OCI-LY1 (cell line): ENCODE measurements around the gene ZDHHC6.

Experiments used
- H2AFZ ChIP-seq: fragments of 200-600 bp; sonication (generic), shearing (Covaris generic); 2 replicates; pipeline ENCODE4 v1.6.0; 2014; ENCODE audit warnings: antibody characterized with exemption, mild to moderate bottlenecking, low read length
- H3F3A ChIP-seq: fragments of 200-600 bp; sonication (generic), shearing (Covaris generic); 2 replicates; pipeline ENCODE4 v1.6.0; 2014; ENCODE audit warnings: mild to moderate bottlenecking, antibody characterized with exemption, low read length, moderate library complexity; ENCODE audit not compliant: insufficient read depth
- H3K27ac ChIP-seq: fragments of 200-600 bp; sonication (generic); 2 replicates; pipeline ENCODE4 v1.5.1; 2014; ENCODE audit warnings: low read length, mixed run types, mild to moderate bottlenecking, low read depth; ENCODE audit not compliant: poor library complexity, severe bottlenecking
- H3K27me3 ChIP-seq: fragments of 200-600 bp; sonication (generic); 2 replicates; pipeline ENCODE4 v1.6.0; 2014; ENCODE audit warnings: antibody characterized with exemption, mild to moderate bottlenecking, low read length, moderate library complexity; ENCODE audit not compliant: insufficient read depth
- H3K36me3 ChIP-seq: fragments of 200-600 bp; sonication (generic); 2 replicates; pipeline ENCODE4 v1.6.1; 2014; ENCODE audit warnings: mild to moderate bottlenecking, antibody characterized with exemption, low read length, moderate library complexity, mixed read lengths; ENCODE audit not compliant: insufficient read depth
- H3K4me1 ChIP-seq: fragments of 200-600 bp; sonication (generic); 2 replicates; pipeline ENCODE4 v1.5.1; 2014; ENCODE audit warnings: mild to moderate bottlenecking, low read length, moderate library complexity; ENCODE audit not compliant: insufficient read depth, severe bottlenecking
- H3K4me2 ChIP-seq: fragments of 200-600 bp; sonication (generic), shearing (Covaris generic); 2 replicates; pipeline ENCODE4 v1.6.1; 2014; ENCODE audit warnings: low read length
- H3K4me3 ChIP-seq: fragments of 200-600 bp; sonication (generic); 2 replicates; pipeline ENCODE4 v1.5.1; 2014; ENCODE audit warnings: low read length, low read depth, mild to moderate bottlenecking, mixed read lengths; ENCODE audit not compliant: poor library complexity, severe bottlenecking
- H3K79me2 ChIP-seq: fragments of 200-600 bp; shearing (Covaris generic); 2 replicates; pipeline ENCODE4 v1.6.1; 2016; ENCODE audit warnings: mixed run types, low read length, mixed read lengths; ENCODE audit not compliant: insufficient read depth
- H3K9ac ChIP-seq: fragments of 200-600 bp; sonication (generic), shearing (Covaris generic); 2 replicates; pipeline ENCODE4 v1.6.1; 2014; ENCODE audit warnings: mild to moderate bottlenecking, low read length, mixed read lengths
- H3K9me2 ChIP-seq: fragments of 200-600 bp; sonication (generic), shearing (Covaris generic); 2 replicates; pipeline ENCODE4 v1.6.1; 2014; ENCODE audit warnings: low read depth, mild to moderate bottlenecking, low read length, mixed read lengths
- H3K9me3 ChIP-seq: fragments of 200-600 bp; shearing (Covaris generic); 2 replicates; pipeline ENCODE4 v1.6.1; 2014; ENCODE audit warnings: low read length, mixed read lengths
- H4K20me1 ChIP-seq: fragments of 200-600 bp; sonication (generic), shearing (Covaris generic); 2 replicates; pipeline ENCODE4 v1.6.0; 2016; ENCODE audit warnings: mild to moderate bottlenecking, low read length; ENCODE audit not compliant: insufficient read depth
- CTCF ChIP-seq: fragments of 200-600 bp; sonication (generic), shearing (Covaris generic); IDR thresholded peaks from 2 replicates; pipeline ENCODE4 v1.5.1; 2017; ENCODE audit warnings: mild to moderate bottlenecking, antibody characterized with exemption, low read length, moderate library complexity, mixed read lengths
- EZH2 ChIP-seq: fragments of 200-600 bp; sonication (generic), shearing (Covaris generic); IDR thresholded peaks from 2 replicates; pipeline ENCODE4 v1.8.0; 2017; ENCODE audit warnings: borderline replicate concordance, mixed run types, mild to moderate bottlenecking, antibody characterized with exemption, low read length, moderate library complexity, mixed read lengths

The ZDHHC6 gene

DNA sequence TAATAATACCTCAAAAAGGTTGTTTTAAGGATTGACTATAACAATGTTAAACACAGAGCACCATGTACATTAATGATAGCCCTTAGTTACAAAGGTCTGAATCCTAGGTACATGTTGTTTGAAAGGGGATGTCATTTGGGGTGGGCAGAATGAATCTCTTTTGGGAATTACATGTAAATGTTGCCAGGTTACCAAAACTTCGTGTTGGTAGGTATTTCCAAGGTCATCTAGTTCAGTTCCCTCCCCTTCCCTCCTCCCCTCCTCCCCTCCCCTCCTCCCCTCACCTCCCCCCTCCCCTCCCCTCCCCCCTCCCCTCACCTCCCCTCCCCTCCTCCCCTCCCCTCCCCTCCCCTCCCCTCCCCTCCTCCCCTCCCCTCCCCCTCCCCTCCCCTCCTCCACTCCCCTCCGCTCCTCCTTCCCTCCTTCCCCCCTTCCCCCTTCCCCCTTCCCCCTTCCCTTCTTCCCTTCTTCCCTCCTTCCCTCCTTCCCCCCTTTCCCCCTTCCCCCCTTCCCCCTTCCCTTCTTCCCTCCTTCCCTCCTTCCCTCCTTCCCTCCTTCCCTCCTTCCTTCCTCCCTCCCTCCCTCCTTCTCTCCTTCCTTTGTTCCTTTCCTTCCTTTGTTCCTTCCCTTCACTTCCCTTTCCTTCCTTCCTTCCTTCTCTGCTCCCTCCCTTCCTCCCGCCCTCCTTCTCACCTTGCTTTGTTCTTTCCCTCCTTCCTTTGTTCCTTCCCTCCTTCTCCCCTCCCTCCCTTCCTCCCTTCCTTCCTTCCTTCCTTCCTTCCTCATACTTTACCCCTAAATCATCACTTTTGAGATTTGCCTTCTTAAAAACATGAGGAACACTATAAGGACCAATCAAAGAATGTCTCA, 8.4 kb upstream of the ZDHHC6 start:
- peaks cover 5% of the 10 kb centered on the region; the same call in 1 of the 2 replicates for H3K79me2 ChIP-seq
- H3K27me3 ChIP-seq, result no peaks in the 10 kb centered on the region
- TF ChIP-seq EZH2 (no peak), CTCF (no peak)

GRCh38 chr10:112448888-112449287, 2.2 kb upstream of the ZDHHC6 start:
- Histone ChIP-seq H3K27ac (no peak overlapping the region), H3K9me3 (no peaks in the 10 kb centered on the region), H2AFZ (no peak overlapping the region), H3K4me2 (peak overlapping the region; percentile 72; the same call in 1 of the 2 replicates), H3K27me3 (no peaks in the 10 kb centered on the region), H3K9ac (no peak overlapping the region), H3K4me3 (no peak overlapping the region), H3F3A (no peaks in the 10 kb centered on the region; the same call in 1 of the 2 replicates), H3K4me1 (peaks cover 24% of the 10 kb centered on the region), H3K79me2 (peaks cover 40% of the 10 kb centered on the region), H4K20me1 (no peaks in the 10 kb centered on the region), H3K36me3 (peaks cover 19% of the 10 kb centered on the region), H3K9me2 (no peaks in the 10 kb centered on the region)
- TF ChIP-seq EZH2, result no peak

More for the DNA sequence above, 8.4 kb upstream of the ZDHHC6 start:
- Histone ChIP-seq H2AFZ (no peak overlapping the region), H4K20me1 (no peaks in the 10 kb centered on the region), H3K36me3 (no peaks in the 10 kb centered on the region), H3K9ac (no peak overlapping the region), H3K9me3 (no peaks in the 10 kb centered on the region), H3K4me1 (no peaks in the 10 kb centered on the region), H3F3A (no peaks in the 10 kb centered on the region), H3K4me3 (no peak overlapping the region), H3K9me2 (no peaks in the 10 kb centered on the region), H3K4me2 (no peak overlapping the region), H3K27ac (no peak overlapping the region)

DNA sequence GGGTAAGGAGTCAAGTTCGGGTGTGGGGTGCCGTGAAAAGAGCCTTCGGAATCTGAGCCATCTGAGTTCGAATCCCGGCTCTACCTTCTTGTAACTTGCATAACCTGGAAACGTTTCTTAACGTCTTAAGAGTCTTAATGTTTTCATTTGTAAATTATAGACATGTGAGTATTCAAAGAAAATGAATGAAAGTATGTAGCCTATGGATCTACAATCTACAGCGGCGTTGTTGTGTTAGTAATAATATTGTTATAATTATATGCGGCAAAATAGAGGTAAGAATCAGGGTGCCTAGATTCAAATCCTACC, 860 bp upstream of the ZDHHC6 start:
- Histone ChIP-seq H3F3A (no peaks in the 10 kb centered on the region; the same call in 1 of the 2 replicates), H2AFZ (no peak overlapping the region), H3K9me3 (no peaks in the 10 kb centered on the region), H3K4me1 (peaks cover 24% of the 10 kb centered on the region), H3K27ac (no peak overlapping the region), H3K4me3 (peak overlapping the region; percentile 90), H3K9me2 (no peaks in the 10 kb centered on the region), H3K4me2 (peak overlapping the region; percentile 72), H3K36me3 (peaks cover 30% of the 10 kb centered on the region), H3K27me3 (no peaks in the 10 kb centered on the region), H3K9ac (peak overlapping the region; percentile 95), H4K20me1 (no peaks in the 10 kb centered on the region), H3K79me2 (peaks cover 40% of the 10 kb centered on the region)
- TF ChIP-seq EZH2 (no peak), CTCF (no peak)
